K562 (cell line): Measurements from ENCODE around the gene RAI1. TPM values are rescaled to one million over a fixed set of nuclear protein-coding genes. Genes with fewer than 3 reads are reported as not detected.
"Not testable (repeated sequence)": the region's sequence is repeated elsewhere in the genome, so short reads cannot be mapped to it uniquely, and the experiment has no call there.

Experiments
- ATAC-seq: fragments of 200-7000 bp; cut with Tn5 transposase; 3 replicates; pipeline ENCODE4 v1.9.1; 2020; ENCODE audit warnings: moderate library complexity
- BruUV-seq: library from RNA; stranded (reverse); fragments of 400-500 nt; replicated peaks from 2 replicates; lab custom pipeline; 2021; lab: Mats Ljungman, UMichigan
- CTCF ChIA-PET: fragments of 300-600 bp; formaldehyde crosslinking; extraction: SDS; loops from one replicate; lab custom pipeline; 2021; ENCODE audit warnings: low intra/inter-chr PET ratio; lab: Yijun Ruan, JAX
- POLR2A ChIA-PET: fragments of 300-600, 350-650 bp; sonication (Branson Sonifier 250); formaldehyde crosslinking; extraction: SDS; loops from one replicate; lab custom pipeline; 2021; ENCODE audit warnings: antibody characterized with exemption, inconsistent platforms; lab: Yijun Ruan, JAX
- DNase-seq, 4 experiments: peaks; one replicate each; pipeline versions ENCODE4 v3.0.0 to v3.0.0-alpha.2; 2011 to 2018; ENCODE audit warnings: low spot score in 3 of 4, mixed read lengths in 3 of 4; ENCODE audit errors: extremely low read depth in 1 of 4
- FAIRE-seq: peaks from 2 replicates; lab custom pipeline; 2011; peaks lifted over from hg19 to GRCh38; lab: Jason Lieb, UNC
- H2AFZ ChIP-seq: 2 replicates; pipeline ENCODE4 v1.6.0; 2011; ENCODE audit warnings: low read depth, low read length, control low read depth, inconsistent platforms
- H3K27ac ChIP-seq: fragments of 200-600 bp; 3 replicates; pipeline ENCODE4 v1.8.0; 2011; ENCODE audit warnings: low read depth, mild to moderate bottlenecking, control low read depth, inconsistent platforms, low read length, moderate library complexity, mixed read lengths; ENCODE audit errors: extremely low read depth
- H3K27me3 ChIP-seq, 2 experiments: fragments of 300-600 bp in 1 of 2; 2 replicates in 1 of 2; 3 replicates in 1 of 2; pipeline versions ENCODE4 v1.6.0 to v1.8.0; 2011; ENCODE audit warnings: inconsistent platforms in 2 of 2, low read length in 2 of 2, mild to moderate bottlenecking in 1 of 2, mixed read lengths in 1 of 2, moderate library complexity in 1 of 2; ENCODE audit not compliant: control insufficient read depth in 2 of 2, insufficient read depth in 2 of 2
- H3K36me3 ChIP-seq: fragments of 300-600 bp; 3 replicates; pipeline ENCODE4 v1.8.0; 2011; ENCODE audit warnings: mild to moderate bottlenecking, low read length, inconsistent platforms; ENCODE audit not compliant: control insufficient read depth, insufficient read depth
- H3K4me1 ChIP-seq, 2 experiments: fragments of 200-600 bp in 1 of 2; replicated peaks in 1 of 2; 2 replicates in 1 of 2; 3 replicates in 1 of 2; pipeline versions ENCODE4 v1.5.1 to v1.8.0; 2011; ENCODE audit warnings: inconsistent platforms in 2 of 2, low read length in 2 of 2, mild to moderate bottlenecking in 1 of 2, mixed read lengths in 1 of 2, moderate library complexity in 1 of 2; ENCODE audit not compliant: control insufficient read depth in 2 of 2, insufficient read depth in 2 of 2
- H3K4me2 ChIP-seq: 2 replicates; pipeline ENCODE4 v1.6.1; 2011; ENCODE audit warnings: low read length, control low read depth, inconsistent platforms, mixed read lengths; ENCODE audit not compliant: insufficient read depth
- H3K4me3 ChIP-seq: fragments of 200-600 bp; sonication (generic), shearing (Covaris generic); 2 replicates; pipeline ENCODE4 v1.5.1; 2016; ENCODE audit warnings: control low read depth, inconsistent platforms
- H3K79me2 ChIP-seq: fragments of 200-600 bp; 3 replicates; pipeline ENCODE4 v1.8.0; 2011; ENCODE audit warnings: low read length, inconsistent platforms; ENCODE audit not compliant: control insufficient read depth, insufficient read depth
- H3K9ac ChIP-seq, 2 experiments: 2 replicates each; pipeline versions ENCODE4 v1.6.0 to v1.6.1; 2011; ENCODE audit warnings: low read depth in 2 of 2, low read length in 2 of 2, control low read depth in 1 of 2, inconsistent platforms in 1 of 2, mild to moderate bottlenecking in 1 of 2, mixed read lengths in 1 of 2; ENCODE audit not compliant: insufficient read depth in 1 of 2
- H3K9me1 ChIP-seq: one replicate; pipeline ENCODE4 v1.6.0; 2011; ENCODE audit warnings: inconsistent platforms, mild to moderate bottlenecking, low read length, moderate library complexity; ENCODE audit not compliant: control insufficient read depth, insufficient read depth
- H3K9me3 ChIP-seq: replicated peaks from 2 replicates; pipeline ENCODE4 v1.5.1; 2011; ENCODE audit warnings: low read depth, low read length, inconsistent platforms; ENCODE audit not compliant: control insufficient read depth, insufficient read depth
- H4K20me1 ChIP-seq: replicated peaks from 2 replicates; pipeline ENCODE4 v1.6.1; 2011; ENCODE audit warnings: low read length, inconsistent platforms, mixed read lengths; ENCODE audit not compliant: control insufficient read depth, insufficient read depth
- ASH1L ChIP-seq: fragments of 450-650 bp; IDR thresholded peaks from 2 replicates; pipeline ENCODE4 v1.6.1; 2018; ENCODE audit warnings: borderline replicate concordance, mild to moderate bottlenecking, low read depth; ENCODE audit not compliant: partially characterized antibody
- C11orf30 ChIP-seq: fragments of 450-650 bp; IDR thresholded peaks from 2 replicates; pipeline ENCODE4 v1.6.1; 2016; ENCODE audit warnings: low read depth, mild to moderate bottlenecking
- CC2D1A ChIP-seq: fragments of 450-650 bp; IDR thresholded peaks from 2 replicates; pipeline ENCODE4 v1.6.1; 2017; ENCODE audit warnings: mild to moderate bottlenecking
- FOS ChIP-seq: IDR thresholded peaks from 3 replicates; pipeline ENCODE4 v1.6.1; 2011; ENCODE audit not compliant: insufficient read length; ENCODE audit errors: extremely low read depth
- FOXM1 ChIP-seq, 2 experiments: fragments of 450-650 bp in 1 of 2; sonication (generic) in 1 of 2; formaldehyde crosslinking in 1 of 2; IDR thresholded peaks; 2 replicates each; pipeline versions ENCODE4 v1.6.1 to v1.9.0; 2017 to 2022; ENCODE audit warnings: low read depth in 2 of 2, mild to moderate bottlenecking in 2 of 2, missing genetic modification reagents in 1 of 2, moderate library complexity in 1 of 2
- MAFF ChIP-seq: IDR thresholded peaks from 2 replicates; pipeline ENCODE4 v1.6.1; 2012; ENCODE audit warnings: low read length, improper control_type of control experiment
- MAFG ChIP-seq: fragments of 450-650 bp; conservative IDR thresholded peaks from 2 replicates; pipeline ENCODE4 v1.6.1; 2016; ENCODE audit warnings: missing genetic modification characterization, missing compliant biosample characterization
- MAFK ChIP-seq: IDR thresholded peaks from 2 replicates; pipeline ENCODE4 v1.6.1; 2011; ENCODE audit warnings: low read length, improper control_type of control experiment
- NFYB ChIP-seq: IDR thresholded peaks from 2 replicates; pipeline ENCODE4 v1.6.1; 2011; ENCODE audit warnings: mild to moderate bottlenecking, moderate library complexity; ENCODE audit not compliant: insufficient read length; ENCODE audit errors: extremely low read depth
- RBM25 ChIP-seq: fragments of 200-400 bp; formaldehyde crosslinking; IDR thresholded peaks from 2 replicates; pipeline ENCODE4 v1.6.1; 2018; ENCODE audit warnings: low read length, low read depth, moderate library complexity; ENCODE audit not compliant: severe bottlenecking
- SRF ChIP-seq, 2 experiments: fragments of 250-450, 450-650 bp in 1 of 2; sonication (Bioruptor Pico) in 1 of 2; sonication (generic) in 1 of 2; formaldehyde crosslinking; IDR thresholded peaks; 2 replicates each; pipeline versions ENCODE4 v1.5.0 to v1.5.1; 2020 to 2022; ENCODE audit warnings: mild to moderate bottlenecking in 1 of 2, missing genetic modification reagents in 1 of 2
- ZNF316 ChIP-seq: fragments of 450-650 bp; IDR thresholded peaks from 2 replicates; pipeline ENCODE4 v1.6.1; 2016
- WGBS: fragments of 100-300 bp; shearing (Covaris generic); methylation state at CpG from one replicate; pipeline ENCODE4 v1.1.6; 2016; ENCODE audit warnings: low coverage, mixed read lengths; ENCODE audit not compliant: insufficient coverage; ENCODE audit errors: missing lambda C conversion rate; 5-methylcytosine and 5-hydroxymethylcytosine counted together
- in situ Hi-C: fragments of 300-500 bp; cut with MboI; formaldehyde crosslinking; loops from 4 replicates; pipeline ENCODE4 v1.15.0; 2018; ENCODE audit warnings: inconsistent platforms, mixed read lengths
- intact Hi-C: fragments of 100-400 bp; cut with micrococcal nuclease; formaldehyde crosslinking; loops from 2 replicates; pipeline ENCODE4 v1.14.2; 2022
- polyA plus RNA-seq, 8 experiments: library from polyadenylated mRNA; depleted of rRNA in 4 of 8; stranded (reverse) in 5 of 8; unstranded in 3 of 8; fragments of >200 nt; fragmentation: Nextera tagmentation in 2 of 8; fragmentation: Illumina TruSeq in 1 of 8; extraction: Ambion mirVana in 2 of 8; extraction: Trizol in 1 of 8; gene quantifications; 2 replicates each; pipeline versions ENCODE4 v1.2.1 to v1.2.3, GENCODE V29; 2011 to 2014; ENCODE audit warnings: inconsistent platforms in 1 of 8, missing spikeins in 1 of 8
- total RNA-seq, 7 experiments: library from RNA; depleted of rRNA in 6 of 7; stranded (reverse); fragments of >200 nt in 6 of 7; fragmentation: Illumina TruSeq in 2 of 7; extraction: Trizol in 2 of 7; gene quantifications; 2 replicates each; pipeline versions ENCODE4 v1.2.1 to v1.2.3, GENCODE V29; 2011 to 2021; ENCODE audit warnings: low replicate concordance in 1 of 7

RAI1 gene
- total and polyA plus RNA-seq, 9 of the 15 experiments (the other 6 are each of a cell fraction or from before 2014, with no cell fraction given): 0.68 to 19.9 (median 5.5) TPM

GRCh38 chr17:17632690-17633089 lies 48.6 kb upstream of the RAI1 start:
- 38% methylated on average over 5 of the region's 5 CpGs for WGBS
- peak; percentile 66 for ATAC-seq
- H3K36me3 ChIP-seq; H2AFZ ChIP-seq; H3K9me1 ChIP-seq; H3K9ac ChIP-seq; H3K4me3 ChIP-seq; H3K27ac ChIP-seq; H3K4me1 ChIP-seq; H3K79me2 ChIP-seq; H3K9me3 ChIP-seq; H4K20me1 ChIP-seq; intact Hi-C loops; CTCF ChIA-PET; H3K4me2 ChIP-seq; BruUV-seq; POLR2A ChIA-PET; TF ChIP-seq FOXM1 (CRISPR knock-in tag; IDR thresholded peaks at IDR 0.05; ENCODE audit: low read depth): not testable (repeated sequence)
- TF ChIP-seq CC2D1A: peak; percentile 62
- peak; percentile 45 for TF ChIP-seq MAFF
- TF ChIP-seq MAFK: peak; percentile 58
- TF ChIP-seq RBM25: peak; percentile 61
- TF ChIP-seq NFYB: peak; percentile 88
- TF ChIP-seq FOXM1 (IDR thresholded peaks at IDR 0.05; ENCODE audit: low read depth): 0 out of 2 replicates have a peak, but pooled peaks have one; percentile 23
- TF ChIP-seq ASH1L: peak; percentile 76
- peak; percentile 97 for TF ChIP-seq ZNF316
- TF ChIP-seq SRF (CRISPR knock-in tag; IDR thresholded peaks at IDR 0.05): peak in 1 of 2 experiments; percentile 70; a peak in 1 of 4 replicates
- peak; percentile 85 for TF ChIP-seq MAFG (tag)
- peak; percentile 51 for TF ChIP-seq FOS
- TF ChIP-seq C11orf30: peak; percentile 92
- peaks cover 6 to 12% of the 10 kb centered on the region in 2 experiments; a peak in 4 of 5 replicates for H3K27me3 ChIP-seq
- peak; percentile 64 for FAIRE-seq
- DNase-seq: peak in 1 of 4 experiments; percentile 33
- in situ Hi-C loops: loop anchor here (10.0 to 25.0 kb wide), 2 partner anchors 128 to 645 kb away; no protein-coding TSS in a partner anchor
